ENCODE measurements around the gene LARGE1.

Gene LARGE1

GRCh38 chr22:33851821-33852384 lies 68.4 kb downstream of the LARGE1 start:
- Histone ChIP-seq H3K9me3 (no peaks in the 10 kb centered on the region), H3K36me3 (replicated peaks) (no peaks in the 10 kb centered on the region), H3K4me1 (peaks cover 29% of the 10 kb centered on the region), H3K27me3 (ENCODE audit: low read depth) (no peaks in the 10 kb centered on the region), H3K4me3 (no peak overlapping the region)
- DNase-seq (ENCODE audit: low spot score in 2 of 2) = no peak
- in situ Hi-C loops (cut with MboI; ENCODE audit: low sequenced_read_pairs) = no loop called here

- Histone ChIP-seq H3K9me3 (no peaks in the 10 kb centered on the region), H3K4me1 (peaks cover 29% of the 10 kb centered on the region), H3K27me3 (ENCODE audit: low read depth) (no peaks in the 10 kb centered on the region), H3K36me3 (replicated peaks) (no peaks in the 10 kb centered on the region), H3K4me3 (no peak overlapping the region)
- in situ Hi-C loops (cut with MboI; ENCODE audit: low sequenced_read_pairs) = no loop called here
- peak in 1 of 2 experiments; percentile 19 for DNase-seq (ENCODE audit: low spot score in 2 of 2)
Observed at GRCh38 chr22:33851240-33851639, 69.0 kb downstream of the LARGE1 start.

GRCh38 chr22:33850724-33851123 lies 69.6 kb downstream of the LARGE1 start:
- Histone ChIP-seq H3K4me1 (peaks cover 29% of the 10 kb centered on the region), H3K36me3 (replicated peaks) (no peaks in the 10 kb centered on the region), H3K4me3 (no peak overlapping the region), H3K9me3 (no peaks in the 10 kb centered on the region), H3K27me3 (ENCODE audit: low read depth) (no peaks in the 10 kb centered on the region)
- DNase-seq (ENCODE audit: low spot score in 2 of 2) = no peak
- in situ Hi-C loops (cut with MboI; ENCODE audit: low sequenced_read_pairs) = no loop called here

GRCh38 chr22:33850193-33850592 lies 70.1 kb downstream of the LARGE1 start:
- in situ Hi-C loops (cut with MboI; ENCODE audit: low sequenced_read_pairs) = no loop called here
- DNase-seq (ENCODE audit: low spot score in 2 of 2) = peak in 1 of 2 experiments; percentile 17
- Histone ChIP-seq H3K4me3 (no peak overlapping the region), H3K4me1 (peaks cover 29% of the 10 kb centered on the region), H3K36me3 (replicated peaks) (no peaks in the 10 kb centered on the region), H3K27me3 (ENCODE audit: low read depth) (no peaks in the 10 kb centered on the region), H3K9me3 (no peaks in the 10 kb centered on the region)

GRCh38 chr22:33848251-33848650 lies 72.0 kb downstream of the LARGE1 start:
- Histone ChIP-seq H3K36me3 (replicated peaks) (no peaks in the 10 kb centered on the region), H3K9me3 (no peaks in the 10 kb centered on the region), H3K4me1 (peaks cover 25% of the 10 kb centered on the region), H3K27me3 (ENCODE audit: low read depth) (no peaks in the 10 kb centered on the region), H3K4me3 (no peak overlapping the region)
- DNase-seq (ENCODE audit: low spot score in 2 of 2) = no peak
- in situ Hi-C loops (cut with MboI; ENCODE audit: low sequenced_read_pairs) = no loop called here

GRCh38 chr22:33844273-33844672 lies 76.0 kb downstream of the LARGE1 start:
- H3K36me3 ChIP-seq (replicated peaks) = no peaks in the 10 kb centered on the region
- no peaks in the 10 kb centered on the region for H3K27me3 ChIP-seq (ENCODE audit: low read depth)
- H3K4me3 ChIP-seq = no peak overlapping the region
- in situ Hi-C loops (cut with MboI; ENCODE audit: low sequenced_read_pairs) = no loop called here
- DNase-seq (ENCODE audit: low spot score in 2 of 2) = no peak
- H3K9me3 ChIP-seq = no peaks in the 10 kb centered on the region
- no peaks in the 10 kb centered on the region for H3K4me1 ChIP-seq

- Histone ChIP-seq H3K9me3 (no peaks in the 10 kb centered on the region), H3K4me1 (no peaks in the 10 kb centered on the region), H3K27me3 (ENCODE audit: low read depth) (no peaks in the 10 kb centered on the region), H3K36me3 (replicated peaks) (no peaks in the 10 kb centered on the region), H3K4me3 (no peak overlapping the region)
- in situ Hi-C loops (cut with MboI; ENCODE audit: low sequenced_read_pairs) = no loop called here
- DNase-seq (ENCODE audit: low spot score in 2 of 2) = no peak
Observed at GRCh38 chr22:33842421-33843094, 77.7 kb downstream of the LARGE1 start.

GRCh38 chr22:33842006-33842354 lies 78.3 kb downstream of the LARGE1 start:
- Histone ChIP-seq H3K9me3 (no peaks in the 10 kb centered on the region), H3K36me3 (replicated peaks) (no peaks in the 10 kb centered on the region), H3K4me3 (no peak overlapping the region), H3K4me1 (no peaks in the 10 kb centered on the region), H3K27me3 (ENCODE audit: low read depth) (no peaks in the 10 kb centered on the region)
- in situ Hi-C loops (cut with MboI; ENCODE audit: low sequenced_read_pairs) = no loop called here
- DNase-seq (ENCODE audit: low spot score in 2 of 2) = no peak

- no peaks in the 10 kb centered on the region for H3K36me3 ChIP-seq (replicated peaks)
- no peaks in the 10 kb centered on the region for H3K4me1 ChIP-seq
- H3K9me3 ChIP-seq = no peaks in the 10 kb centered on the region
- in situ Hi-C loops (cut with MboI; ENCODE audit: low sequenced_read_pairs) = no loop called here
- no peak for DNase-seq (ENCODE audit: low spot score in 2 of 2)
- no peak overlapping the region for H3K4me3 ChIP-seq
- H3K27me3 ChIP-seq (ENCODE audit: low read depth) = no peaks in the 10 kb centered on the region
Observed at GRCh38 chr22:33841281-33842005, 78.8 kb downstream of the LARGE1 start.

- Histone ChIP-seq H3K4me3 (no peak overlapping the region), H3K9me3 (no peaks in the 10 kb centered on the region), H3K4me1 (peaks cover 5% of the 10 kb centered on the region), H3K27me3 (ENCODE audit: low read depth) (no peaks in the 10 kb centered on the region), H3K36me3 (replicated peaks) (no peaks in the 10 kb centered on the region)
- in situ Hi-C loops (cut with MboI; ENCODE audit: low sequenced_read_pairs) = no loop called here
- no peak for DNase-seq (ENCODE audit: low spot score in 2 of 2)
Observed at GRCh38 chr22:33838644-33839043, 81.6 kb downstream of the LARGE1 start.

GRCh38 chr22:33837826-33838225 lies 82.5 kb downstream of the LARGE1 start:
- Histone ChIP-seq H3K27me3 (ENCODE audit: low read depth) (no peaks in the 10 kb centered on the region), H3K9me3 (no peaks in the 10 kb centered on the region), H3K4me1 (peaks cover 5% of the 10 kb centered on the region), H3K36me3 (replicated peaks) (no peaks in the 10 kb centered on the region), H3K4me3 (no peak overlapping the region)
- in situ Hi-C loops (cut with MboI; ENCODE audit: low sequenced_read_pairs) = no loop called here
- no peak for DNase-seq (ENCODE audit: low spot score in 2 of 2)

GRCh38 chr22:33835265-33835664 lies 85.0 kb downstream of the LARGE1 start:
- in situ Hi-C loops (cut with MboI; ENCODE audit: low sequenced_read_pairs) = no loop called here
- no peaks in the 10 kb centered on the region for H3K27me3 ChIP-seq (ENCODE audit: low read depth)
- no peak overlapping the region for H3K4me3 ChIP-seq
- H3K36me3 ChIP-seq (replicated peaks) = no peaks in the 10 kb centered on the region
- peaks cover 5% of the 10 kb centered on the region for H3K4me1 ChIP-seq
- no peaks in the 10 kb centered on the region for H3K9me3 ChIP-seq
- peak; percentile 19 to 48 for DNase-seq (ENCODE audit: low spot score in 2 of 2)

GRCh38 chr22:33832558-33833151 lies 87.6 kb downstream of the LARGE1 start:
- no peak overlapping the region for H3K4me3 ChIP-seq
- in situ Hi-C loops (cut with MboI; ENCODE audit: low sequenced_read_pairs) = no loop called here

GRCh38 chr22:33831651-33832050 lies 88.6 kb downstream of the LARGE1 start:
- no peaks in the 10 kb centered on the region for H3K36me3 ChIP-seq (replicated peaks)
- in situ Hi-C loops (cut with MboI; ENCODE audit: low sequenced_read_pairs) = no loop called here
- H3K4me3 ChIP-seq = no peak overlapping the region
- peaks cover 5% of the 10 kb centered on the region for H3K4me1 ChIP-seq
- H3K27me3 ChIP-seq (ENCODE audit: low read depth) = no peaks in the 10 kb centered on the region
- no peak for DNase-seq (ENCODE audit: low spot score in 2 of 2)
- no peaks in the 10 kb centered on the region for H3K9me3 ChIP-seq

More at GRCh38 chr22:33832558-33833151, 87.6 kb downstream of the LARGE1 start:
- H3K4me1 ChIP-seq = peaks cover 5% of the 10 kb centered on the region
- no peaks in the 10 kb centered on the region for H3K9me3 ChIP-seq
- no peaks in the 10 kb centered on the region for H3K36me3 ChIP-seq (replicated peaks)
- DNase-seq (ENCODE audit: low spot score in 2 of 2) = no peak
- no peaks in the 10 kb centered on the region for H3K27me3 ChIP-seq (ENCODE audit: low read depth)
